IPS-18c (cell line): ENCODE results near the gene MKRN2.
"Not testable (repeated sequence)": the region's sequence is repeated elsewhere in the genome, so short reads cannot be mapped to it uniquely, and the experiment has no call there.

ENCODE experiments used
- H3K4me3 ChIP-seq: 2 replicates; pipeline ENCODE4 v1.7.0; 2013; ENCODE audit warnings: low read depth, mild to moderate bottlenecking, low read length, moderate library complexity; ENCODE audit not compliant: insufficient read depth
- H3K9me3 ChIP-seq: one replicate; pipeline ENCODE4 v1.6.1; 2013; ENCODE audit warnings: mild to moderate bottlenecking, low read length, moderate library complexity; ENCODE audit not compliant: control insufficient read depth, insufficient read depth

Gene MKRN2

DNA sequence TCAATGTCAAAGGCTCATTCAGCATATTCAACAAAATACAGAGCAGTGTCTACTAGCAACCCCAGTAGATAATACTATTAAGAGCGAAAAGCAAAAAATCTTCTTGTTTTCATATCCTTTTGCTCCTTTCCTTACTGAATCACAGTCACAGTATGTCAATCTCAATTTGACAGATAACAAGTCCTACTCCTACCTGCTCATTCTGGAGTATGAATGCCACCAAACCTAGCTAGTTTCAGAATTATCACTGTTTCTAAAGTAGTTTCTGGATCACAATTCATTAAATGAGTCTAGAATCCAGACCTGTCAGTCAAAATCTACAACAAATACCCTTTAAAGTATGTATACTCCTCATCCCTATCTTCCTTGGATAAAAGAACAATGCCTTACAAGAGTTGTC lies 51.5 kb downstream of the MKRN2 start:
- Histone ChIP-seq H3K9me3 (no peaks in the 10 kb centered on the region), H3K4me3 (no peak overlapping the region)

DNA sequence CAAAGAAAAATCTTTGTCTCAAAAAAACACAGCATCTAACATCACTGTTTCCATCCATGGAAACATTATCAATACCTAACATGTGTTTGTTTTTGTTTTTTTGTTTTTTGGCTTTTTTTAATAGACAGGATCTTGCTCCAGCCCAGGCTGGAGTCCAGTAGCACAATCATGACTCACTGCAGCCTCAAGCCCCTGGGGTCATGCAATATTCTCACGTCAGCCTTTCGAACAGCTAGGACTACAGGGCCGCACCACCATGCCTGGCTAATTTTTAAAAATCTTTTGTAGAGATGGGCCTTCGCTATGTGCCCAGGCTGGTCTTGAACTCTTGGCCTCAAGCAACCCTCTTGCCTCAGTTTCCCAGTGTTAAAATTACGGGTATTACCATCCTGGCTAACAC lies 54.2 kb downstream of the MKRN2 start:
- Histone ChIP-seq H3K9me3 (no peaks in the 10 kb centered on the region), H3K4me3 (no peak overlapping the region)

DNA sequence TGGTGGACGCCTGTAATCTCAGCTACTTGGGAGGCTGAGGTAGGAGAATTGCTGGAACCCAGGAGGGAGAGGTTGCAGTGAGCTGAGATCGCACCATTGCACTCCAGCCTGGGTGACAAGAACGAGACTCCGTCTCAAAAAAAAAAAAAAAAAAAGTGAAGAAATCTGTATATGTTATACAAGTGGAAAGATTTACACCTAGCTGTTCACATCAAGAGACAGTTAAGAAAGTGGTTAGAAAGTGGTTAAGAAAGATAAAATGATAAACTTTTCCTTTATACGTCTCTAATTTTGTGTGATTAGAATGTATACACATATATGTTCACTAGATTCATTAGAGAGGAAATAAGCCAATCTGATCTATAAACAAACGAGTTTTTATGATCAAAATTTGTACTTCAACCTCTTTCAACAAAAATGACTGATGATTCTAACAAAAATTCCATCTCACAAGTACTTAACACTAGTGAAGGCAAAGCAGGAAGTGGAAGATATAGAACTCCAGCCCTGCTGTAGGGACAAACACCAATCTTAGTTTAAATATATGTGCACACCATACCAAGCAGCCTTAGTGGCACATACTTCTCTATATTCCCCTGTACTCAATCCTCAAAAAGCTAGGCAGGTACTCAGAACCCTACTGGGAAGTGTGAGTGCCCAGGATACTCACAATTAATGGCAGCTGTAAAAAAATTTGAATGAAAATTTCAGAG lies 55.8 kb downstream of the MKRN2 start:
- Histone ChIP-seq H3K9me3 (no peaks in the 10 kb centered on the region), H3K4me3 (no peak overlapping the region)

DNA sequence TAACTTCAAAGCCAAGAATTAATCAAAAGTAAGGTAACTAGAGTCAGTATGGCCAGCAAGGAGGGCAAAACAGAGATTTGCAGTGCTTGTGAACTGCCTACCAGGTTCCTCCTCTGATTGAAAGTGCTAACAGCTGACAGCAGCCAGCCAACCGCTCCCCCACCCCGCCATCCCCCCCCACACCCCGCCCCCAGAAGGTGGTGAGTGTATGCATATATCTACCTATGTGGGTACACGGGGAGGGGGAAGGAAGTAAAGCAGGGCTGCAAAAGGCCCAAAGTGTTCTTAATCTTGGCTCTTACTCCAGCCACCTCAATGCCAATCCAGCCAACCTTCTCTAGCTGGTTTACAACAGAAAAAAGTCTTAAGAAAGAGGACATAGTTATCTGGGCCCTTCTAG lies 56.4 kb downstream of the MKRN2 start:
- Histone ChIP-seq H3K9me3 (no peaks in the 10 kb centered on the region), H3K4me3 (no peak overlapping the region)

DNA sequence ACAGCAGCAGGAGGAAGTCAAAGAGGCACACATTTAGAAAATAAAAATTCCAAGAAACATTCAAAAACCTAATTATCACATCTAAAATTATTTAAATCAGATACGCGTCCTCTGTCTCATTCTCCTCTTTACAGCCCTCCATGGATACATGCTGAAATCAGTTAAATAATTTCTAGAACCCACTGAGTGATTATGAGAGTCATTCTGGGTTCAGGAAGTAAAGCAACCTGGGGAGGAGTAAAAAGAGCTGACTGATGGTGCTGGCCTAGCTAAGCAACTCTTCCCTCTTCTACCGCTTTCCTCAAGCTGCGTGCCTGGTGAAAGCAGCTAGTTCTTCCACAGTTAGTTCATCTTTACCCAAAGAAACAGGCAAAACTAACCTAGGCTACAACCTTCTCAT lies 58.4 kb downstream of the MKRN2 start:
- no peaks in the 10 kb centered on the region for H3K9me3 ChIP-seq
- no peak overlapping the region for H3K4me3 ChIP-seq

DNA sequence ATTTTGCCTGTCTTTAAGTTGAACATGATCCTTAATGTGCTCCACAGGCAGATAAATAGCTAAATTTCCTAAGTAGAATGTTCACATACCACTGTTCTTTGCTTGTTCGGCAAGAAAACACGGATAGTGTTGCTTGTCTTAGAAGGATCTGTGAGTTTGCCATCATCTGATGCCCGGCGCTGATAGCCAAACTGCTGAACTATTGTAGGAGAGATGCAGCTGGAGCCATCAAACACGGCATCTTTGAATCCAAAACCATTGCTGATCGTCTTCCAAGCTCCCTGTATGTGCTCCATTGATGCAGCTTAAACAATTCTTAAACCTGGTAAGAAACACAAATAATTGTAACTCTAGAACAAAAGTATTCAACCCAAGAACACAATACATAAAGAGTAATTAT lies 61.5 kb downstream of the MKRN2 start:
- no peaks in the 10 kb centered on the region for H3K9me3 ChIP-seq
- no peak overlapping the region for H3K4me3 ChIP-seq

DNA sequence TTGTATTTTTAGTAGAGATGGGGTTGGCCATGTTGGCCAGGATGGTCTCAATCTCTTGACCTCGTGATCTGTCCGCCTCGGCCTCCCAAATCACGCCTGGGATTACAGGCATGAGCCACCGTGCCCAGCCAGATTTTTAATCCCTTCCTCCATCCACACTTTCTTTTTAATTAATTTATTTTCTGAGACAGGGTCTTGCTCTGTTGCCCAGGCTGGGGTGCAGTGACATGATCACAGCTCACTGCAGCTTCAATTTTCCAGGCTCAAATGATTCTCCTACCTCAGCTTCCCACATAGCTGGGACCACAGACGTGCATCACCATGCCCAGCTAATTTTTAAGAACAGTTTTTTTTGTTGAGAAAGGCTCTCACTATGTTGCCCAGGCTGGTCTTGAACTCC lies 63.4 kb downstream of the MKRN2 start:
- Histone ChIP-seq H3K9me3 (no peaks in the 10 kb centered on the region), H3K4me3 (no peak overlapping the region)

DNA sequence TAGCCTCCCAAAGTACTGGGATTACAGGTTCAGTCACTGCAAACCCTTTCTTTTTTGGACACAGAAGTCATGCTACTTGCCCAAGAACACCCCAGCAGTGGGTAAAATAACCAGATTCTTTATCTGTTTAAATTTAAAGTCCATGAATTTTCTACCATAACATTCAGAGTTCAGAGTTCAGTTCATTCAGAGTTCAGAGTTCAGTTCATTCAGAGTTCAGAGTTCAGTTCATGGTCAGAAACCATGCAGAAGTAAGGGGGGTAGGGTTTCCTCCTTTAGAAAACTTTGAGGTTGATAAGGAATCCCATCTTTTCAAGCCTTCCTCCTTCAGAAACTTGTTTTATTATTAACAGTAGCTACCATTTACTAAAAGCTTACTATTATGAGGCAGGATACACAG lies 63.8 kb downstream of the MKRN2 start:
- H3K9me3 ChIP-seq = no peaks in the 10 kb centered on the region
- no peak overlapping the region for H3K4me3 ChIP-seq

DNA sequence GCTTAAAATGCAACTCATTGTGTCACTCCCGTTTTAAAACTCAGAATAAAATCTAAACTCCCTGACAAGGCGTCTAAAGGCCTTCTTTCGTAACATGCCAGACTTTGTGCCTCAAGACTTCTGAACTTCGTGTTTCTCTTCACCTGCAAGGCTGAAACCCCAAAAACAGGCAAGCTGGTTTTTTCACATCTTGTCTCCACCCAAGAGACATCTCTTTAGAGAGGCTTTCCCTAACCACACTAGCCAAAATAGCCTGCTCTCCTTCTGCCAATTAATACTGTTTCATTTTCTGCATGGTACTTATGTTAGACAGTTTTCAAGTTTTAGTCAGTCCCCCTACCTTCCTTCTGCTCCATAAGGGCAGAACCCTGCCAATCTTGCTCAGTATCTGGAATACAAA lies 65.4 kb downstream of the MKRN2 start:
- Histone ChIP-seq H3K9me3 (no peaks in the 10 kb centered on the region), H3K4me3 (no peak overlapping the region)

DNA sequence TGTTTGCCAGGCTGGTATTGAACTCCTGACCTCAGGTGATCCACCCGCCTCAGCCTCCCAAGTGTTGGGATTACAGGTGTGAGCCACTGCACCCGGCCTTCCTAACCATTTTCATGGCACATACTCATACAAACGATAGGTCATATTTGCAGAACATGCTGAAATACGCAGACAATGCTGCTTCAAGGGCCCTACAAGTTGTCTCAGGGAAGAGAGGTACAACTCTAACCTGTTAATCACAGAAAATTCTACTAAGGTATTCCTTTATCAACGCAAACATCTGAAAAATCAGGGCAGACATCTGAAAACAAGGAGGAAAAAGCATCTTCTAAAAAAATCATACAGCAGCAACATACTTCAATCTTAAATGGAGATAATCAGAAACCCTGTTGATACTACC lies 67.2 kb downstream of the MKRN2 start:
- no peak overlapping the region for H3K4me3 ChIP-seq
- H3K9me3 ChIP-seq = no peaks in the 10 kb centered on the region

DNA sequence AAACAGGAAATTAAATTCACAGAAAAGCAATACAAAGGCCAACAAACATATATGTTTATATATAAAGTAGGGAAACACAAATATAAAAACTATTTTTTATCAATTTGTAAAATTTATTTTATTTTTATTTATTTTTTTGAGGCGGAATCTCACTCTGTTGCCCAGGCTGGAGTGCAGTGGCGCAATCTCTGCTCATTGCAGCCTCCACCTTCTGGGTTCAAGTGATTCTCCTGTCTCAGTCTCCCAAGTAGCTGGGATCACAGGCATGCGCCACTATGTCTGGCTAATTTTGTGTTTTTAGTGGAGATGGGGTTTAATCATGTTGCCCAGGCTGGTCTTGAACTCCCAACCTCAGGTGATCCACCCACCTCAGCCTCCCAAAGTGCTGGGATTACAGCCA lies 68.1 kb downstream of the MKRN2 start:
- not testable (repeated sequence) for H3K4me3 ChIP-seq

DNA sequence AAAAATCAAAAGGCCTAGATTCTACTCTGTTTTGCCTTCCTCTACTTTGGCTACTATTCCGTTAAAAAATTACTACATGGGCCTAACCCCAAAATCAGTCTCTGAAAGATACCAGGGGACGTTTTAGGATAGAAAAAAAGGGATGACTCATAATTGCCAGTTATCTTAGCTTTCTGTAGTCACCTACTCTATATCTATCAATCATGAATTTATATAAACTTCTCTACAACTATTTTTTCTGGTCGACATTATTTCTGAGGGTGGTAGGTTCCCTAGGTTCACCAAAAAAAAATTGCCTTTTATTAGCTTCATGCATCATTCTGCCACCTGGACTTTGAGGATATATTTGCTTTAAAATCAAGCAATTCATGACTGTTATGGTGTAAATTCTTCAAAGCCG lies 70.5 kb downstream of the MKRN2 start:
- Histone ChIP-seq H3K4me3 (no peak overlapping the region), H3K9me3 (no peaks in the 10 kb centered on the region)

More for the DNA sequence above, 68.1 kb downstream of the MKRN2 start:
- not testable (repeated sequence) for H3K9me3 ChIP-seq

DNA sequence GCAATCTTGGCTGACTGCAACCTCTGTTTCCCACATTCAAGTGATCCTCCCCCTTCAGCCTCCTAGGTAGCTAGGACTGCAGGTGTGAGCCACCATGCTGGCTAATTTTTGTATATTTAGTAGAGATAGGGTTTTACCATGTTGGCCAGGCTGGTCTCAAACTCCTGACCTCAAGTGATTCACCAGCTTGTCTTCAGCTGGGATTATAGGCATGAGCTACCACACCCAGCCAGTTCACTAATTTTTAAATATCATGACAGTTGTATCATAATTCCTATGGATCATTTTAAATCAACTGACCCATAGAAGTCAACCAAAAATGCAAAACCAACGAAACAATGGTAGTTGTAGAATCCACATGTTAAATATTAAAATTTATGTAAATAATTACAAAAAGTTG lies 71.9 kb downstream of the MKRN2 start:
- Histone ChIP-seq H3K4me3 (no peak overlapping the region), H3K9me3 (no peaks in the 10 kb centered on the region)

DNA sequence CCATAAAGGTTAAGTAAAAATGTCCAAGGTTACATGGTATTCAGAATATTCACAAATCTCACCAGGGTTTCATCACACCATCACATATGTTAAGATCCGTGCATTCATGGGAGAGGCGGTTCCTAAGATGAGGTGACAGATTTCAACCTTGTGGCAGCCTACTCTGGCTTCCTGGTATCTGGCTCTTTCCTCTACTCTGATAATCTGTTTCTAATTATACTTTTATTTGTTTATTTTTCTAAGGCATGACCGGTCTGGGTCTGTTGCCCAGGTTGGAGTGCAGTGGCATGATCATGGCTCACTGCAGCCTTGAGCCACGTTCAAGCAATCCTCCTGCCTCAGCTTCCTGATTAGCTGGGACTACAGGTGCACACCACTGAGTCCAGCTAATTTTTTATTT lies 72.7 kb downstream of the MKRN2 start:
- Histone ChIP-seq H3K4me3 (no peak overlapping the region), H3K9me3 (no peaks in the 10 kb centered on the region)

DNA sequence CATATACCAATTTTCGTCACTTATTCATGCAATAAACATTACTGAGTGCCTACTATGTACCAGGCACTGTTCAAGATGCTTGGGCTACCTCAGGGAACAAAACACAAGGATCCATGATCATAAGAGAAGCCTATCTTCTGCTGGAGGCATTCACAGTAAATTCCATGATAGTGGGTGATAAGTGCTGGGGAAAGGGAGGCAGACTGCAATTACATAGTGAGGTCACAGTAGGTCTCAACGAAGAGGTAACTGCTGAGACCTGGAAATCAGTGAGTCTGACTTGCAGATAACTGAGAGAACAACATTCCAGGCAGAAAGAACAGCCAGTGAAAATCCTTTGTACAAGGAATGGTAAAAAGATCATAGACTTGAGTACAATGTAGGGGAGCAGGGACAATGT lies 73.4 kb downstream of the MKRN2 start:
- no peaks in the 10 kb centered on the region for H3K9me3 ChIP-seq
- H3K4me3 ChIP-seq = no peak overlapping the region

DNA sequence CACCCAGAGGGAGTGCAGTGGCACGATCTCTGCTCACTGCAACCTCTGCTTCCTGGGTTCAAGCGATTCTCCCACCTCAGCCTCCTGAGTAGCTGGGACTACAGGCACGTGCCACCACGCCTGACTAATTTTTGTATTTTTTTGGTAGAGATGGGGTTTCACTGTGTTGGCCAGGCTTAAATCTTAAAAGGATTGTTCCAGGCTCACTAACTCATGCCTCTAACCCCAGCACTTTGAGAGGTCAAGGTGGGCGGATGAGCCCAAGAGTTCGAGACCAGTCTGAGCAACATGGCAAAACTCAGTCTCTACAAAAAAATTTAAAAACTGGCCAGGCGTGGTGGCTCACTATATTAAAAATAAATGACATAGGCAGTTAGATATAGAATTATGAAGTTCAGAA lies 74.0 kb downstream of the MKRN2 start:
- not testable (repeated sequence) for H3K4me3 ChIP-seq, H3K9me3 ChIP-seq

DNA sequence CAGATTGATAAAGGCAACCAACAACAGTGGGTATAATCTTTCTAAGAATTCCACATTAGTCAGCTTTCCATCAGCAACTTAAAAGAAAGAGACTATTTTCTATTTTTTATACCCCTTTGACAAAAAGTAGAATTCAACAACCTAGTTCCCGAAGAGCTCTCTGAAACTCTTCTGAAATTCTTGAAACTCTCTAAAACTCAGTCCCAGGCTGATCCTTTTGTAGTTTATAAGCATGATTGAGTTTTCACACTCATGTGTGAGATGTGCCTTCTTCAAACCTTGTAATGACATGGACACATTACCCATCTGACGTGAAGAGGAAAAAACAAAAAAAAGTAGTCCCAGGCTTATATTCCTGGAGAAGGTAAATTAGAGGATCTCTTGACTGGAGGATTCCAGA lies 75.6 kb downstream of the MKRN2 start:
- H3K9me3 ChIP-seq = no peaks in the 10 kb centered on the region
- H3K4me3 ChIP-seq = no peak overlapping the region

DNA sequence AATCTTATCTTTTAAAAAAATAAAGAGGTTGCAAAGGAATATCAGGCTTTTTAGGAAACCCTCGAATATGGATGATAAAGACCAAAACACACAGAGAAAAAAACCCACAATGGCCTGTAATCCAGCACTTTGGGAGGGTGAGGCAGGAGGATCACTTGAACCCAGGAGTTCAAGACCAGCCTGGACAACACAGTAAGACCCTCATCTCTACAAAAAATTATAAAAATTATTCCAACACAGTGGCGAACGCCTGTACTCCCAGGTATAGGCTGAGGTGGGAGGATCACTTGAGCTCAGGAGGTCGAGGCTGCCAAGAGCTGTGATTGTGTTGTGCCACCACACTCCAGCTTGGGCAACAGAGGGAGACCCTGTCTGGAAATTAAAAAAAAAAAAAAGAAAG lies 76.2 kb downstream of the MKRN2 start:
- Histone ChIP-seq H3K4me3 (no peak overlapping the region), H3K9me3 (no peaks in the 10 kb centered on the region)
